ENCODE data around the gene TMEM135. TPM values are rescaled to one million over a fixed set of nuclear protein-coding genes. Genes with fewer than 3 reads are reported as not detected.
"Not testable (repeated sequence)": the region's sequence is repeated elsewhere in the genome, so short reads cannot be mapped to it uniquely, and the experiment has no call there.

Gene TMEM135
- total RNA-seq, 1 experiment from 2014 or later: 70.3 TPM

- BruUV-seq (replicated peaks): no TSS peak
- Histone ChIP-seq H3K27ac (ENCODE audit: low read depth, low read length, poor library complexity, severe bottlenecking) (peak overlapping the region; percentile 2), H3K4me3 (ENCODE audit: low read depth, low read length, poor library complexity, severe bottlenecking) (no peak overlapping the region), H3K36me3 (ENCODE audit: insufficient read depth, low read length, poor library complexity, severe bottlenecking) (no peaks in the 10 kb centered on the region), H3K9me3 (ENCODE audit: low read depth, low read length, poor library complexity, severe bottlenecking) (no peaks in the 10 kb centered on the region), H3K27me3 (replicated peaks; ENCODE audit: insufficient read depth, low read depth, low read length, poor library complexity) (no peaks in the 10 kb centered on the region), H3K4me1 (ENCODE audit: insufficient read depth, low read length, poor library complexity, severe bottlenecking) (peaks cover 27% of the 10 kb centered on the region)
- CTCF ChIA-PET: no interaction called here
- DNase-seq (ENCODE audit: low spot score): no peak
- no peak for TF ChIP-seq CTCF (conservative IDR thresholded peaks at IDR 0.05; ENCODE audit: low read depth, low read length)
- no peak for TF ChIP-seq EZH2 (IDR thresholded peaks at IDR 0.05; ENCODE audit: borderline replicate concordance, low read depth, low read length, poor library complexity, severe bottlenecking)
- intact Hi-C loops (cut with micrococcal nuclease; ENCODE audit: unreplicated experiment): no loop called here
- POLR2A ChIA-PET (ENCODE audit: low non-redundant PET): no interaction called here
Observed at GRCh38 chr11:87185228-87185627, 147.5 kb downstream of the TMEM135 start.

- no peak for DNase-seq (ENCODE audit: low spot score)
- H3K36me3 ChIP-seq (ENCODE audit: insufficient read depth, low read length, poor library complexity, severe bottlenecking): no peaks in the 10 kb centered on the region
- no TSS peak for BruUV-seq (replicated peaks)
- no peak overlapping the region for H3K4me3 ChIP-seq (ENCODE audit: low read depth, low read length, poor library complexity, severe bottlenecking)
- H3K4me1 ChIP-seq (ENCODE audit: insufficient read depth, low read length, poor library complexity, severe bottlenecking): peaks cover 34% of the 10 kb centered on the region
- POLR2A ChIA-PET (ENCODE audit: low non-redundant PET): no interaction called here
- no peaks in the 10 kb centered on the region for H3K9me3 ChIP-seq (ENCODE audit: low read depth, low read length, poor library complexity, severe bottlenecking)
- no peak for TF ChIP-seq EZH2 (IDR thresholded peaks at IDR 0.05; ENCODE audit: borderline replicate concordance, low read depth, low read length, poor library complexity, severe bottlenecking)
- no peak for TF ChIP-seq CTCF (conservative IDR thresholded peaks at IDR 0.05; ENCODE audit: low read depth, low read length)
- intact Hi-C loops (cut with micrococcal nuclease; ENCODE audit: unreplicated experiment): no loop called here
- CTCF ChIA-PET: no interaction called here
- peak overlapping the region; percentile 28 for H3K27ac ChIP-seq (ENCODE audit: low read depth, low read length, poor library complexity, severe bottlenecking)
- H3K27me3 ChIP-seq (replicated peaks; ENCODE audit: insufficient read depth, low read depth, low read length, poor library complexity): no peaks in the 10 kb centered on the region
Observed at GRCh38 chr11:87187076-87187475, 149.3 kb downstream of the TMEM135 start.

- TF ChIP-seq CTCF (conservative IDR thresholded peaks at IDR 0.05; ENCODE audit: low read depth, low read length): no peak
- no peak for TF ChIP-seq EZH2 (IDR thresholded peaks at IDR 0.05; ENCODE audit: borderline replicate concordance, low read depth, low read length, poor library complexity, severe bottlenecking)
- POLR2A ChIA-PET (ENCODE audit: low non-redundant PET): no interaction called here
- no peaks in the 10 kb centered on the region for H3K36me3 ChIP-seq (ENCODE audit: insufficient read depth, low read length, poor library complexity, severe bottlenecking)
- DNase-seq (ENCODE audit: low spot score): no peak
- H3K4me1 ChIP-seq (ENCODE audit: insufficient read depth, low read length, poor library complexity, severe bottlenecking): peaks cover 41% of the 10 kb centered on the region
- BruUV-seq (replicated peaks): no TSS peak
- intact Hi-C loops (cut with micrococcal nuclease; ENCODE audit: unreplicated experiment): no loop called here
- H3K4me3 ChIP-seq (ENCODE audit: low read depth, low read length, poor library complexity, severe bottlenecking): no peak overlapping the region
- peak overlapping the region; percentile 28 for H3K27ac ChIP-seq (ENCODE audit: low read depth, low read length, poor library complexity, severe bottlenecking)
- H3K9me3 ChIP-seq (ENCODE audit: low read depth, low read length, poor library complexity, severe bottlenecking): no peaks in the 10 kb centered on the region
- CTCF ChIA-PET: no interaction called here
- H3K27me3 ChIP-seq (replicated peaks; ENCODE audit: insufficient read depth, low read depth, low read length, poor library complexity): no peaks in the 10 kb centered on the region
Observed at GRCh38 chr11:87187930-87188329, 150.2 kb downstream of the TMEM135 start.

GRCh38 chr11:87188396-87188795 lies 150.7 kb downstream of the TMEM135 start:
- H3K36me3 ChIP-seq (ENCODE audit: insufficient read depth, low read length, poor library complexity, severe bottlenecking); H3K27me3 ChIP-seq (replicated peaks; ENCODE audit: insufficient read depth, low read depth, low read length, poor library complexity); DNase-seq (ENCODE audit: low spot score); BruUV-seq (replicated peaks); H3K9me3 ChIP-seq (ENCODE audit: low read depth, low read length, poor library complexity, severe bottlenecking); POLR2A ChIA-PET (ENCODE audit: low non-redundant PET); intact Hi-C loops (cut with micrococcal nuclease; ENCODE audit: unreplicated experiment); CTCF ChIA-PET; H3K4me3 ChIP-seq (ENCODE audit: low read depth, low read length, poor library complexity, severe bottlenecking): not testable (repeated sequence)
- H3K4me1 ChIP-seq (ENCODE audit: insufficient read depth, low read length, poor library complexity, severe bottlenecking): peaks cover 45% of the 10 kb centered on the region
- H3K27ac ChIP-seq (ENCODE audit: low read depth, low read length, poor library complexity, severe bottlenecking): peak overlapping the region; percentile 28

- H3K4me3 ChIP-seq (ENCODE audit: low read depth, low read length, poor library complexity, severe bottlenecking); POLR2A ChIA-PET (ENCODE audit: low non-redundant PET); H3K36me3 ChIP-seq (ENCODE audit: insufficient read depth, low read length, poor library complexity, severe bottlenecking); BruUV-seq (replicated peaks); DNase-seq (ENCODE audit: low spot score); intact Hi-C loops (cut with micrococcal nuclease; ENCODE audit: unreplicated experiment); H3K27me3 ChIP-seq (replicated peaks; ENCODE audit: insufficient read depth, low read depth, low read length, poor library complexity); H3K9me3 ChIP-seq (ENCODE audit: low read depth, low read length, poor library complexity, severe bottlenecking); CTCF ChIA-PET: not testable (repeated sequence)
- H3K4me1 ChIP-seq (ENCODE audit: insufficient read depth, low read length, poor library complexity, severe bottlenecking): peaks cover 50% of the 10 kb centered on the region
- peak overlapping the region; percentile 10 for H3K27ac ChIP-seq (ENCODE audit: low read depth, low read length, poor library complexity, severe bottlenecking)
Observed at GRCh38 chr11:87188921-87189320, 151.2 kb downstream of the TMEM135 start.
